ENCODE data around the gene MED25. TPM values are rescaled to one million over a fixed set of nuclear protein-coding genes. Genes with fewer than 3 reads are reported as not detected.

Gene MED25
- total RNA-seq, 1 donor from 2014 or later = 88.8 TPM

DNA sequence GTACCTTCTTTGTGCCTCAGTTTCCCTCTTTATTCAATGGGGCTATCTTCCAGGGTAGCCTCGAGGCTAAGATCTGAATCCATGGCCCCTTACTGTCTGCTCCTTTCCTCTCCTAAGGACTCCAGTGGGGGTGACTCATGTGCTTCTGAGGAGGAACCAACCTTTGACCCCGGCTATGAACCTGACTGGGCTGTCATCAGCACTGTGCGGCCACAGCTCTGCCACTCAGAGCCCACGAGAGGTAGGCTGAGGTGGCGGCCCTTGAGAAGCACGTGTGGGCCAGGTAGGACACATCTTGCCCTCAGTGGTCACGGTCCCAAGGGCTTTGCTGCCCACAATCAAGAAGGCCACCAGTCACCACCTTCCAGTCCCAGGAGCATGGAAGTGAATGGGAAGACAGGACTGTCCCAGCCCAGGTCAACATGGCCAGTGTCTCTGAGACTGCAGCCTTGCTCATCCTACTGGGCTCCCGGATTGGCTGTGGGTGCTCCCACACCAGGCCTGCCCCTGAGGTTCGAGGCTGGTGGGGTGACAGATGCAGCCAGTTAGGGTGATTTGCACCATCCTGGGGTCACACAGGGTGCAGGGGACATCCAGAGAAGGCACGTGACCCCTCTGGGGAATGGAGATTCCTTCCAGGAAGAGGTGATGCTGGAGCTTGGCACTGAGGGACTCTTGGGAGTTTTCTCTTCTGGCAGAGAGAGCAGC, 62.2 kb downstream of the MED25 start:
- POLR2A ChIA-PET = interaction anchor here (0.7 to 1.1 kb wide), 4 partner anchors 16 to 61 kb away, joined by 3 to 7 read pairs (median 5); partner anchors contain the start of gene IL4I1
- peak overlapping the region; percentile 18 for H3K27ac Mint-ChIP-seq
- no peak overlapping the region for H3K4me3 Mint-ChIP-seq

DNA sequence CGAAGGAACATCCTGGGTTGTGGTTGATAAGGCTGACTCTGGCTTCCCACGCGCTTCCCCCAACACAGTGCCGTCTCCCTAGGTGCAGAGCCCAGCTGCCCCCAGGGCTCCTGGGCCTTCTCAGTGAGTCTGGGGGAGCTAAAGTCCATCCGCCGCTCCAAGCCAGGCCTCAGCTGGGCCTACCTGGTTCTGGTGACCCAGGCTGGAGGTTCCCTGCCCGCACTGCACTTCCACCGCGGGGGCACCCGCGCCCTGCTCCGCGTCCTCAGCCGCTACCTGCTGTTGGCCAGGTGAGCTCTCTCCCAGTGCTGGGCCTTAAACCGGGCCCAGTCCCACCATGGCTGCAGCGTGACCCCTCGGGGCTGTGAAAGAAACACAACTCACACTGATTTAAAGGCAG, 63.1 kb downstream of the MED25 start:
- ChIA-PET CTCF (no interaction called here), POLR2A (interaction anchor here (0.5 to 1.6 kb wide), 4 partner anchors 16 to 1780 kb away, joined by 3 to 6 read pairs (median 4); partner anchors contain the start of gene IL4I1)
- Mint-ChIP-seq H3K36me3 (ENCODE audit: low read depth) (peaks cover 64% of the 10 kb centered on the region), H3K4me3 (no peak overlapping the region), H3K4me1 (peaks cover 16% of the 10 kb centered on the region), H3K27ac (no peak overlapping the region), H3K27me3 (no peaks in the 10 kb centered on the region), H3K9me3 (no peaks in the 10 kb centered on the region)
- no peak for DNase-seq
- ATAC-seq (ENCODE audit: low read depth) = no peak
- TF ChIP-seq, protein P1, sequence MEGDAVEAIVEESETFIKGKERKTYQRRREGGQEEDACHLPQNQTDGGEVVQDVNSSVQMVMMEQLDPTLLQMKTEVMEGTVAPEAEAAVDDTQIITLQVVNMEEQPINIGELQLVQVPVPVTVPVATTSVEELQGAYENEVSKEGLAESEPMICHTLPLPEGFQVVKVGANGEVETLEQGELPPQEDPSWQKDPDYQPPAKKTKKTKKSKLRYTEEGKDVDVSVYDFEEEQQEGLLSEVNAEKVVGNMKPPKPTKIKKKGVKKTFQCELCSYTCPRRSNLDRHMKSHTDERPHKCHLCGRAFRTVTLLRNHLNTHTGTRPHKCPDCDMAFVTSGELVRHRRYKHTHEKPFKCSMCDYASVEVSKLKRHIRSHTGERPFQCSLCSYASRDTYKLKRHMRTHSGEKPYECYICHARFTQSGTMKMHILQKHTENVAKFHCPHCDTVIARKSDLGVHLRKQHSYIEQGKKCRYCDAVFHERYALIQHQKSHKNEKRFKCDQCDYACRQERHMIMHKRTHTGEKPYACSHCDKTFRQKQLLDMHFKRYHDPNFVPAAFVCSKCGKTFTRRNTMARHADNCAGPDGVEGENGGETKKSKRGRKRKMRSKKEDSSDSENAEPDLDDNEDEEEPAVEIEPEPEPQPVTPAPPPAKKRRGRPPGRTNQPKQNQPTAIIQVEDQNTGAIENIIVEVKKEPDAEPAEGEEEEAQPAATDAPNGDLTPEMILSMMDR (IDR thresholded peaks at IDR 0.05) = no peak
- intact Hi-C loops (cut with micrococcal nuclease) = no loop called here

More for the DNA sequence above, 62.2 kb downstream of the MED25 start:
- no peaks in the 10 kb centered on the region for H3K27me3 Mint-ChIP-seq
- CTCF ChIA-PET = no interaction called here
- intact Hi-C loops (cut with micrococcal nuclease) = no loop called here
- DNase-seq (no peak), ATAC-seq (ENCODE audit: low read depth) (no peak)
- TF ChIP-seq, protein P1 (IDR thresholded peaks at IDR 0.05) = no peak
- H3K4me1 Mint-ChIP-seq = peaks cover 23% of the 10 kb centered on the region
- H3K36me3 Mint-ChIP-seq (ENCODE audit: low read depth) = peaks cover 61% of the 10 kb centered on the region
- H3K9me3 Mint-ChIP-seq = no peaks in the 10 kb centered on the region

DNA sequence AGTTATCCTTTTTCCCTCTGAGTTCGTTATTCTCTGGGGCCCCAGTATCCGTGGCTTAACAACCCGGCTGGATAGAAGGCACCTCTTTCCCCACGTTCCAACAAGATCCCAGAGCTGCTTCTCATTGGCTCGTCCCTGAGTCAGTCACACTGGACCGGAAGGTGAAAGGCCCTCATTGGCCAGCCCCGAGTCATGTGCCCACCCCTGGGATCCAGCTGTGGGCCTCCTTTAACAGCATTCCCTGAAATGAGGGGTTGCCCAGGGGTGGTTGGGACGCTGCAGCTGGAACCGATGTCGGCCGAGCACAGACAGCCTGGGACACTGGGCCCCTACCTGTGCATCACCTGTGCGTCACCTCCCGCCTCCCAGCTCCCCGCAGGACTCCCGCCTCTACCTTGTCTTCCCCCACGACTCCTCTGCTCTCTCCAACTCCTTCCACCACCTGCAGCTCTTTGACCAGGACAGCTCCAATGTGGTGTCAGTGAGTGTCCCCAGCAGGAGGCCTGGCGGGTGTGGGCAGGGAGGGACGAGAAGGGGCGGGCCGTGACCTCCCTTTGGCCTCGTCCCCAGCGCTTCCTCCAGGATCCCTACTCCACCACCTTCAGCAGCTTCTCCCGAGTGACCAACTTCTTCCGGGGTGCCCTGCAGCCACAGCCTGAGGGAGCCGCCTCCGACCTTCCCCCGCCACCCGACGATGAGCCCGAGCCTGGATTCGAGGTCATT, 63.7 kb downstream of the MED25 start:
- intact Hi-C loops (cut with micrococcal nuclease) = no loop called here
- ATAC-seq (ENCODE audit: low read depth) (no peak), DNase-seq (no peak)
- Mint-ChIP-seq H3K27me3 (no peaks in the 10 kb centered on the region), H3K9me3 (no peaks in the 10 kb centered on the region), H3K4me3 (no peak overlapping the region), H3K4me1 (peaks cover 16% of the 10 kb centered on the region), H3K36me3 (ENCODE audit: low read depth) (peaks cover 67% of the 10 kb centered on the region), H3K27ac (no peak overlapping the region)
- POLR2A ChIA-PET = interaction anchor here (0.5 to 1.6 kb wide), 5 partner anchors 14 to 1781 kb away, joined by 3 to 6 read pairs (median 5); partner anchors contain the start of gene PNKP
- TF ChIP-seq, protein P1 (IDR thresholded peaks at IDR 0.05) = no peak
- CTCF ChIA-PET = no interaction called here

DNA sequence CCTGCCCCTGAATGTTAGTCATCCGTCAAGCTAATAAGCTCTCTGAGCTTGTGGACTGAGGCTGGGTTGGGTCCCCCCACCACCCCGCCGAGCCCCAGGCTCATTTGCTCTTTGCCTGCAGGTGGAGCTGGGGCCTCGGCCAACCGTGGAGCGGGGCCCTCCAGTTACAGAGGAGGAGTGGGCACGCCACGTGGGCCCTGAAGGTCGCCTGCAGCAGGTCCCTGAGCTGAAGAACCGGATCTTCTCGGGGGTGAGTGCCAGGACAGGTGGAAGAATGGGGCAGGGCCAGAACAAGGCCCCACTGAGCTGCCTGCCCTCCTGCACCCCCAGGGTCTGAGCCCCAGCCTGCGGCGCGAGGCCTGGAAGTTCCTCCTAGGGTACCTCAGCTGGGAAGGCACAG, 64.6 kb downstream of the MED25 start:
- intact Hi-C loops (cut with micrococcal nuclease) = no loop called here
- DNase-seq (no peak), ATAC-seq (ENCODE audit: low read depth) (no peak)
- H3K9me3 Mint-ChIP-seq = no peaks in the 10 kb centered on the region
- peaks cover 67% of the 10 kb centered on the region for H3K36me3 Mint-ChIP-seq (ENCODE audit: low read depth)
- H3K4me3 Mint-ChIP-seq = no peak overlapping the region
- peaks cover 16% of the 10 kb centered on the region for H3K4me1 Mint-ChIP-seq
- no peak overlapping the region for H3K27ac Mint-ChIP-seq
- ChIA-PET CTCF (no interaction called here), POLR2A (interaction anchor here (1.3 to 1.6 kb wide), 2 partner anchors 29 to 47 kb away, joined by 4 to 6 read pairs; no protein-coding TSS in a partner anchor)
- TF ChIP-seq, protein P1 (IDR thresholded peaks at IDR 0.05) = no peak
- H3K27me3 Mint-ChIP-seq = no peaks in the 10 kb centered on the region

DNA sequence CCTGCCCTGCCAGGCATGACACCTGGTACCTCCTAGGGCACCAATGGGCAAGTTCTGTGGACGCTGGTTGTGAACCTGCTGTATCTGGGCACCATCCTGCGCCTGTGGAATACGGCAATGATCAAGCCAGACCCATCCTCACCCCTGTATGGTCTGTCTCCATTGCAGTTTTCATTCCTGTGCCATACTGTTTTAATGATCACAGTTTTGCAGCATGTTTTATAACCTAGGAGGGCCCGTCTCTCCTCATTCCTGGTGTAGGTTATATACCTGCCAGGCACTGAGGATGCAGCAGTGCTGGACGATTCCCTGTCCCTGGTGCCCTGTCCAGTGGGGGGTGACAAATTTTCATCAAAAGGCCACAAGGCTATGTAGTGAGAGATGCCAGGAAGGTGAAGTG, 65.0 kb downstream of the MED25 start:
- H3K27ac Mint-ChIP-seq = no peak overlapping the region
- ChIA-PET POLR2A (interaction anchor here (1.3 kb wide), 1 partner anchor 28 kb away, joined by 6 read pairs; no protein-coding TSS in a partner anchor), CTCF (no interaction called here)
- intact Hi-C loops (cut with micrococcal nuclease) = no loop called here
- no peaks in the 10 kb centered on the region for H3K27me3 Mint-ChIP-seq
- H3K9me3 Mint-ChIP-seq = no peaks in the 10 kb centered on the region
- no peak overlapping the region for H3K4me3 Mint-ChIP-seq
- ATAC-seq (ENCODE audit: low read depth) (no peak), DNase-seq (no peak)
- peaks cover 16% of the 10 kb centered on the region for H3K4me1 Mint-ChIP-seq
- TF ChIP-seq, protein P1 (IDR thresholded peaks at IDR 0.05) = no peak
- H3K36me3 Mint-ChIP-seq (ENCODE audit: low read depth) = peaks cover 64% of the 10 kb centered on the region

Measured in activated B cell treated with CpG ODN at 0.5 μM for 24 hours (primary cell).